Type B pancreatic cell (in vitro differentiated cells): ENCODE results near the gene QKI. TPM values are rescaled to one million over a fixed set of nuclear protein-coding genes. Genes with fewer than 3 reads are reported as not detected.

ENCODE experiments used
- DNase-seq: peaks from one replicate; pipeline ENCODE4 v3.0.0; 2021; ENCODE audit warnings: mixed read lengths; ENCODE audit not compliant: unreplicated experiment; ENCODE audit errors: extremely low spot score
- H3K27ac Mint-ChIP-seq: 2 replicates; pipeline ENCODE4 v1.8.0; 2021; ENCODE audit warnings: mild to moderate bottlenecking, mixed read lengths
- H3K27me3 Mint-ChIP-seq: 2 replicates; pipeline ENCODE4 v1.8.0; 2021; ENCODE audit warnings: mixed read lengths
- H3K36me3 Mint-ChIP-seq: 2 replicates; pipeline ENCODE4 v1.8.0; 2021; ENCODE audit warnings: mixed read lengths
- H3K4me1 Mint-ChIP-seq: one replicate; pipeline ENCODE4 v1.8.0; 2021; ENCODE audit warnings: mixed read lengths; ENCODE audit not compliant: unreplicated experiment
- H3K4me3 Mint-ChIP-seq: 2 replicates; pipeline ENCODE4 v1.8.0; 2021; ENCODE audit warnings: mild to moderate bottlenecking, mixed read lengths
- H3K9me3 Mint-ChIP-seq: 2 replicates; pipeline ENCODE4 v1.8.0; 2021; ENCODE audit warnings: mixed read lengths
- CTCF ChIP-seq: fragments of 200-600 bp; sonication (generic); conservative IDR thresholded peaks from 2 replicates; pipeline ENCODE4 v1.5.0; 2021; ENCODE audit warnings: antibody characterized with exemption, mild to moderate bottlenecking
- total RNA-seq: library from RNA; stranded (reverse); gene quantifications from 2 replicates; pipeline ENCODE4 v1.2.1, GENCODE V29; 2021; ENCODE audit warnings: low replicate concordance

QKI gene
- total RNA-seq, 1 donor from 2014 or later, result 150 TPM

DNA sequence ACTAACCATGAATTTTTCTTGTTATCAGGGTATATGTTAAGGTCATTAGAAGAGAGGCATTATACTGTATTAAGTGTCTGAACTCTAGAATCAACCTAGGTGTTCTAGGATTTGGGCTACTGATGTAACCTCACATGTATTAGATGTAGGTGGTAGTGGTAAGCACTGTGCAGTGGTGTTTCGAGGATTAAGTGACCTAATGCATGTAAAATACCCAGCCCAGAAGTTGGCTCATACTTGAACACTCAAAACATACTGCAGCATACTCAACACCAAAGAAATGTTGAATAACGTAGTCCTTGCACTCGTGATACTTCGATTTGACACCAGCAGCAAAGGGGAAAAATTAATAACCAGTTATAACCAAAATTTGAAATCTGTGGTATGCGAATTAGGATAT lies 48.7 kb downstream of the QKI start:
- H3K4me1 Mint-ChIP-seq, result peaks cover 4% of the 10 kb centered on the region

GRCh38 chr6:163463795-163464194 lies 49.3 kb downstream of the QKI start:
- Mint-ChIP-seq H3K9me3 (no peaks in the 10 kb centered on the region), H3K27me3 (no peaks in the 10 kb centered on the region), H3K4me1 (peaks cover 4% of the 10 kb centered on the region), H3K27ac (no peak overlapping the region), H3K4me3 (no peak overlapping the region), H3K36me3 (peaks cover 45% of the 10 kb centered on the region)
- no peak for DNase-seq
- TF ChIP-seq CTCF, result no peak

More for the DNA sequence above, 48.7 kb downstream of the QKI start:
- no peak for TF ChIP-seq CTCF
- Mint-ChIP-seq H3K4me3 (no peak overlapping the region), H3K27ac (no peak overlapping the region), H3K9me3 (no peaks in the 10 kb centered on the region), H3K27me3 (no peaks in the 10 kb centered on the region), H3K36me3 (peaks cover 39% of the 10 kb centered on the region)
- DNase-seq, result no peak

DNA sequence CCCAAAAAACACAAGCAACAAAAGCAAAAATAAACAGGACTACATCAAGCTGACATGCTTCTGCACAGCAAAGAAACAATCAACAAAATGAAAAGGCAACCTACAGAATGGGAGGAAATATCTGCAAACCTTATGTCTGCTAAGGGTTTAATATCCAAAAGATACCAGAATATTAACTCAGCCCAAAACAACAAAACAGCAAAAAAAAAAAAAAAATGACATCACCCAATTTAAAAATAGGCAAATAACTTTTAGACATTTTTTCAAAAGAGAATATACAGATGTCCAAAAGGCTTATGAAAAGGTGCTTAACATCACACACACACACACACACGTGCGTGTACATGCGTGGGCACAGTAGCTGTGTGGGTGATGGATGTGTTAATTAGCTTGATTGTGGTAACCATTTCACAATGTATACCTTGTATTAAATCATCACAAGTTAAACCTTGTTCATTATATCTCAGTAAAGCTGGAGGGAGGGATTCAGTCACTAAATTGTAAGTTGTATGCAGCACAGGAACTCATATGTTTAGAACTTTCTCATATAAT lies 52.4 kb downstream of the QKI start:
- TF ChIP-seq CTCF, result no peak
- no peak for DNase-seq
- Mint-ChIP-seq H3K4me3 (no peak overlapping the region), H3K9me3 (peaks cover 24% of the 10 kb centered on the region), H3K4me1 (no peaks in the 10 kb centered on the region), H3K27ac (no peak overlapping the region), H3K27me3 (no peaks in the 10 kb centered on the region), H3K36me3 (peaks cover 62% of the 10 kb centered on the region)

- H3K27ac Mint-ChIP-seq, result no peak overlapping the region
- peaks cover 24% of the 10 kb centered on the region for H3K9me3 Mint-ChIP-seq
- TF ChIP-seq CTCF, result no peak
- DNase-seq, result no peak
- peaks cover 61% of the 10 kb centered on the region for H3K36me3 Mint-ChIP-seq
- no peak overlapping the region for H3K4me3 Mint-ChIP-seq
- H3K27me3 Mint-ChIP-seq, result no peaks in the 10 kb centered on the region
- no peaks in the 10 kb centered on the region for H3K4me1 Mint-ChIP-seq
Observed at GRCh38 chr6:163468738-163469137, 54.2 kb downstream of the QKI start.

DNA sequence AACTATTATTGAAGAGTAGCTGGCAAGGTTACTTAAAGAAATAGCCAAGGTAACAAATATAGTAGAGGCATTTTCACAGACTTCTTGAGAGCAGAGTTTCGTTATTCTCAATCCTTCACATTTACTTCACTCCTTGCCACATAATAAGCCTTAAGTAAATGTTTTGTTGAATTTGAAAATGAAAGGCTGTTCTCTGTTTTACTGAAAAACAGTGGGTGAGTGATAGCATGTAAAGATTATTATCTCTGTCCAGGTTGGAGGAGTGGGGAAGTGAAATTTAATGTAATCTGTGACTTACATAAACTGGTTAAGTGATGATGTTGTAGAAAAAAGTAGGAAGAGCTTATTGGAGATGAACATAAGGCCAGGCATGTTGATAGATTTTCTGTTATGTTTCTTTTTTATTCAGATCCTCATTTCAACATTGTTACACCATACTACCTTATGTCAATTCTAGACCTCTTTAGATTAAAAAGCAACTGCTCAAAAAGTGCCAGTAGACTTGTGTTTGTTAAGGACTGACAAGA lies 55.0 kb downstream of the QKI start:
- peaks cover 53% of the 10 kb centered on the region for H3K36me3 Mint-ChIP-seq
- H3K4me3 Mint-ChIP-seq, result no peak overlapping the region
- H3K4me1 Mint-ChIP-seq, result no peaks in the 10 kb centered on the region
- H3K27ac Mint-ChIP-seq, result no peak overlapping the region
- peaks cover 24% of the 10 kb centered on the region for H3K9me3 Mint-ChIP-seq
- H3K27me3 Mint-ChIP-seq, result no peaks in the 10 kb centered on the region
- DNase-seq, result no peak
- no peak for TF ChIP-seq CTCF
